Hindlimb muscle (tissue), 1 donor: Measurements from ENCODE around the gene SREBF2. TPM values are rescaled to one million over a fixed set of nuclear protein-coding genes. Genes with fewer than 3 reads are reported as not detected.

Experiments used
- DNase-seq: peaks from one replicate; pipeline ENCODE4 v3.0.0-alpha.2; 2013
- polyA plus RNA-seq: library from polyadenylated mRNA; unstranded; fragments of 120-200 nt; gene quantifications from one replicate; pipeline ENCODE4 v1.2.1, GENCODE V29; 2013; ENCODE audit not compliant: insufficient read length

SREBF2 gene
- polyA plus RNA-seq, 1 donor: 83.4 TPM

- DNase-seq: no peak
These were observed 90.8 kb downstream of the SREBF2 start for GRCh38 chr22:41923595-41924276.

- DNase-seq: no peak
These were observed 93.0 kb downstream of the SREBF2 start for GRCh38 chr22:41925783-41926460.

GRCh38 chr22:41927813-41928212 is 94.9 kb downstream of the SREBF2 start:
- no peak for DNase-seq

GRCh38 chr22:41928593-41929417 is 95.9 kb downstream of the SREBF2 start:
- no peak for DNase-seq

- DNase-seq: no peak
These were observed 96.5 kb downstream of the SREBF2 start for GRCh38 chr22:41929418-41929810.

- DNase-seq: no peak
These were observed 98.9 kb downstream of the SREBF2 start for GRCh38 chr22:41931701-41932269.

GRCh38 chr22:41932353-41932752 is 99.4 kb downstream of the SREBF2 start:
- DNase-seq: no peak

GRCh38 chr22:41933411-41934177 is 100.7 kb downstream of the SREBF2 start:
- no peak for DNase-seq

- no peak for DNase-seq
These were observed 101.5 kb downstream of the SREBF2 start for GRCh38 chr22:41934284-41935014.

- no peak for DNase-seq
These were observed 102.1 kb downstream of the SREBF2 start for GRCh38 chr22:41935015-41935351.

- no peak for DNase-seq
These were observed 102.6 kb downstream of the SREBF2 start for GRCh38 chr22:41935509-41935908.

GRCh38 chr22:41936894-41937169 is 103.9 kb downstream of the SREBF2 start:
- no peak for DNase-seq

- DNase-seq: no peak
These were observed 107.3 kb downstream of the SREBF2 start for GRCh38 chr22:41939981-41940831.

- DNase-seq: peak; percentile 84
These were observed 108.2 kb downstream of the SREBF2 start for GRCh38 chr22:41940832-41941765.

- DNase-seq: no peak
These were observed 110.8 kb downstream of the SREBF2 start for GRCh38 chr22:41943661-41944209.

- peak; percentile 94 for DNase-seq
These were observed 113.9 kb downstream of the SREBF2 start, which contains the start of gene CENPM for GRCh38 chr22:41946629-41947423. Gene CENPM (minus strand): TSS chr22:41947152. CDS start chr22:41947076, 76 bp downstream.

GRCh38 chr22:41947424-41948080 is 114.6 kb downstream of the SREBF2 start:
- no peak for DNase-seq

GRCh38 chr22:41948142-41948541 is 115.2 kb downstream of the SREBF2 start:
- no peak for DNase-seq
